IPS-NIHi11 (cell line): Measurements from ENCODE around the gene WIZ.
"Not testable (repeated sequence)": the region's sequence is repeated elsewhere in the genome, so short reads cannot be mapped to it uniquely, and the experiment has no call there.

Source experiments
- DNase-seq: peaks from one replicate; pipeline ENCODE4 v3.0.0; 2012; ENCODE audit warnings: mixed read lengths, low spot score

The WIZ gene, protein sequence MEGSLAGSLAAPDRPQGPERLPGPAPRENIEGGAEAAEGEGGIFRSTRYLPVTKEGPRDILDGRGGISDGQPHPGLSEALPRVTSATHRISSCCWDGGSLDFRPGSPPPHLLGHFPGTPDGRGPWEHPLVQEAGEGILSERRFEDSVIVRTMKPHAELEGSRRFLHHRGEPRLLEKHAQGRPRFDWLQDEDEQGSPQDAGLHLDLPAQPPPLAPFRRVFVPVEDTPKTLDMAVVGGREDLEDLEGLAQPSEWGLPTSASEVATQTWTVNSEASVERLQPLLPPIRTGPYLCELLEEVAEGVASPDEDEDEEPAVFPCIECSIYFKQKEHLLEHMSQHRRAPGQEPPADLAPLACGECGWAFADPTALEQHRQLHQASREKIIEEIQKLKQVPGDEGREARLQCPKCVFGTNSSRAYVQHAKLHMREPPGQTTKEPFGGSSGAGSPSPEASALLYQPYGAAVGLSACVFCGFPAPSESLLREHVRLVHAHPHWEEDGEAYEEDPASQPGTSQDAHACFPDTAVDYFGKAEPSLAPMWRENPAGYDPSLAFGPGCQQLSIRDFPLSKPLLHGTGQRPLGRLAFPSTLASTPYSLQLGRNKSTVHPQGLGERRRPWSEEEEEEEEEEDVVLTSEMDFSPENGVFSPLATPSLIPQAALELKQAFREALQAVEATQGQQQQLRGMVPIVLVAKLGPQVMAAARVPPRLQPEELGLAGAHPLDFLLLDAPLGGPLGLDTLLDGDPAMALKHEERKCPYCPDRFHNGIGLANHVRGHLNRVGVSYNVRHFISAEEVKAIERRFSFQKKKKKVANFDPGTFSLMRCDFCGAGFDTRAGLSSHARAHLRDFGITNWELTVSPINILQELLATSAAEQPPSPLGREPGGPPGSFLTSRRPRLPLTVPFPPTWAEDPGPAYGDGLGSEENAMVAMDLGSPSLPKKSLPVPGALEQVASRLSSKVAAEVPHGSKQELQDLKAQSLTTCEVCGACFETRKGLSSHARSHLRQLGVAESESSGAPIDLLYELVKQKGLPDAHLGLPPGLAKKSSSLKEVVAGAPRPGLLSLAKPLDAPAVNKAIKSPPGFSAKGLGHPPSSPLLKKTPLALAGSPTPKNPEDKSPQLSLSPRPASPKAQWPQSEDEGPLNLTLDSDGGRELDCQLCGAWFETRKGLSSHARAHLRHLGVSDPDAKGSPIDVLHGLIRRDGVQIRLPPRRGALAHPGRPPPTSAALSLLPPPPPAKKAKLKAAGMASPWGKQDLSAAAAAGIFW (N-terminal part only)

GRCh38 chr19:15449620-15450527 is at the start of gene WIZ:
WIZ (minus strand) TSS chr19:15449956; CDS start chr19:15448307, 1,649 bp downstream.
- peak; percentile 92 for DNase-seq

DNA sequence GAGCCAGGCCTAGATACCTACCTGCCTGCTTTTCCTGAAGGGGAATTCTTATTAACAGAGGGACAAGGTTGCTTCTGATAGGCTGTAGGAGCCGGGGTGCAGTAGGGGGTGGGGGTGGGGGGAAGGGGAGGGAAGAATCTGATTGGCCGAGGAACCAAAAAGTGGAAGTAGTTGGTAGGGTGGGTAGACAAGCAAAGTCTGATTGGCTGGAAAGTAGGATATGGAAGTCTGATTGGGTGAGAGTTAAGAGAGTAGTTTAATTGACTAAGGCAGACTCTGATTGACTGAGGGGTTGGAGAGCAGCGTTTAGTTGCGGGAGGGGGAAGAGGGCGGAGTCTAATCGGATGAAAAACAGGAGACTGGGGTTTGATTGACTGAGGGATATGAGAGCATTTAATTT is 49.2 kb upstream of the WIZ start:
- no peak for DNase-seq

DNA sequence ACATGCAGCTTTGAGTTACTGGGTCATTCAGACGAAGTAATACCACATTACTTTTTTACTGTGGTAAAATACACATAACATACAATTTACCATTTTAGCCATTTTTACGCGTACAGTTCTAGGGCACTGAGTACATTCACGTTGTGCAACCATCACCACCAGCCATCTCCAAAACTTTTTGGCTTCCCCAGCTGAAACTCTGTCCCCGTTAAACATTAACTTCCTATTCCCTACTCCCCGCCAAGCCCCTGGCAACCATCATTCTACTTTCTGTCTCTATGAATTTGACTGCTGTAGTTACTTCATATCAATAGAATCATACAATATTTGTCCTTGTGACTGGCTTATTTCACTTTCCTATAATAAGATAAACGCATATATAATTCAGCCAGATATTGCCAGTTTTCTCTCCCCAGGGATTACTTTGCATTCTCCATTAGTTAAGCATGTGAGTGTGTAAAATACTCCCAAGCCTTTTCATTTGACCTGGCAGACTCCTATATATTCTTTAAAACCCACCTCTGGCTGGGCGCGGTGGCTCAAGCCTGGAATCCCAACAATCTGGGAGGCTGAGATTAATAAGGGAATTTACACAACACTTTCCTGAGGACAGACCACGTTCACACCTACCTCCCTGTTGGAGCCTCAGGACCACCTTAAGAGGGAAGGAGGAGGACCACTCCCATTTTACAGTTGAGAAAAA is 48.6 kb upstream of the WIZ start:
- no peak for DNase-seq

DNA sequence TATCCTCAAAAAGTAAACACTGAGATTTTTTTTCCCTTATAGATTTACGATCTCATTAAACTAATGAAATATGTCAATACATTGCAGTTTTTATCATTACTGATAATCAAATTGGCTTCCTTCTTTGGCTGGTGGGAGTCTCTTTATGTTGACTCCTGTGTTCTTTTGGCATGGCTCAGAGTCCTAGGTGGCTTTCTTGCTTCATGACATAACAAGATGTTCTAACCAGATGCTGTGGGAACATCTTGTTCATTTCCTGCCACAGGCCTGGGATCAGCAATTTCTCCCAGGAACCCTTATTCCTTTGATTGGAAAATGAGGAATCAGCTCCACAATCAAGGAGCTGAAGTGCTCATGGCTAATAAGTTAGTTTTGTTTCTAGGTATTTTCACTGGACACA is 45.4 kb upstream of the WIZ start:
- no peak for DNase-seq

GRCh38 chr19:15488489-15489226 is 38.9 kb upstream of the WIZ start:
- DNase-seq = no peak

DNA sequence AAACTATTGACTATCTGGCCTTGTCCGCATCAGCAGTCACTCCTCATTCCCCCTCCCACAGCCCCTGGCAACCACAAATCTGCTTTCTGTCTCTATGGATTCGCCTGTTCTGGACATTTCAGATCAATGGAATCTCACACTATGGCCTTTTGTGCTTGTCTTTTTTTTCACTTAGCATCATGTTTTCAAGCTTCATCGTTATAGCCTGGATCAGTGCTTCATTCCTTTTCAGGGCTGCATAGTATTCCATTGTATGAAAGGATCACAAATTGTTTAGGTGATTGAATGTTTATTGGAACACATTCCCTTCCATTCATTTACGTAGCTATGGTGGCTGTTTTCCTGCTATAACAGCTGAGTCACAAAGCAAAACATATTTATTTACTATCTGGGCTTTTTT is 37.3 kb upstream of the WIZ start:
- DNase-seq = no peak

GRCh38 chr19:15485768-15486167 is 36.0 kb upstream of the WIZ start:
- DNase-seq = not testable (repeated sequence)

DNA sequence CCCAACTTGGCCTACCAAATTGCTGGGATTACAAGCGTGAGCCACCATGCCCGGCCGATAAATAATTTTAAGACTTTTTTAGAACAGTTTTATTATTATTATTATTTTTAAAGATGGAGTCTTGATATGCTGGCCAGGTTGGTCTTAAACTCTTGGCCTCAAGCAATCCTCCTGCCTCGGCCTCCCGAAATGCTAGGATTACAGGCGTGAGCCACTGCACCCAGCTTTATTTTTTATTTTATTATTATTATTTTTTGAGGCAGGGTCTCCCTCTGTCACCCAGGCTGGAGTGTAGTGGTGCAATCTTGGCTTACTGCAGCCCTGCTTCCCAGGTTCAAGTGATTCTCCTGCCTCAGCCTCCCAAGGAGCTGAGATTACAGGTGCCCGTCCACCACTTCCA is 31.2 kb upstream of the WIZ start:
- DNase-seq = not testable (repeated sequence)

DNA sequence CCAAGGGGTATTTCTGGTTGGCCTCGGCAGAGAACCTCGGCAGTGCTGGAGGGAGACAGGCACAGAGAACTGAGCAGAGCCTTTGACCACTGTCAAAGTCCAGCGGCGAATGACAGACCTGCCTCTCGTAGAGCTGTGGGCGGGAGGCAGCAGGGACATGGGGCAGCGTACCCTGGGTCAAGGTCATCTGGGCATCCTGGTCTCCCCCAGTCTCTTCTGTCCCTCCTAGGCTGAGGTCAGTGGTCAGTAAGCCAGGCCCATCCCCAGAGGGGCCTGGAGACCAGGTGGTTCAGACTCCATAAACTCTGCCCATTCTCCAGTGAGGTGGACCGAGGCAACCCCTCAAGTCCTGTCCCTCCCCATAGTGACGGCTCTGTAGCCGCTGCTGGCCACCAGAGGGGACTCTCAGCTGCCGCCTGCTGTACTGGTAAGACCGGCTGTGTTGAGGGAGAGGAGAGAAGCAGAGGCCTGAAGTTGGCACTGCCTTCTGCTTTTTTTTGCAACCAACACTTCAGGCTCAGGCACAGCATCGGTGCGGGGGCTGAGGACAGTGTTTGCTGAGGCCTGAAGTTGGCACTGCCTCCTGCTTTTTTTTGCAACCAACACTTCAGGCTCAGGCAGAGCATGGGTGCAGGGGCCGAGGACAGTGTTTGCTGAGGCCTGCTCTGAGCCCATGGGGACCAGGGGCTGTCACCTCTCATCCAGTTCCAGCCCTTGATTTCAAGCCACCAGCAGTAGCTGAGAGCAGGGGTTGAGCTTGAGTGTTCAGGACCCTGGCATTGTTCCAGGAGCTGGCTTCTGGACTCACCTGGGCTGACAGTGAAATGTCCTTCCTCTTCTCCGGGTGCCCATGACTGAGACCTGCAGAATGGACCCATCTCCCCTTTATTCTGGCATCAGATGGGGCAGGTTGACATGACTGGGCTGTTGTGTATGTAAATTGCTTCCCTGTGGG is 29.9 kb upstream of the WIZ start, which contains the start of gene PGLYRP2:
PGLYRP2 (minus strand) TSS at position 111 of the 955 bp plus-strand sequence. CDS start 130 bp downstream, outside the sequence.
- no peak for DNase-seq

DNA sequence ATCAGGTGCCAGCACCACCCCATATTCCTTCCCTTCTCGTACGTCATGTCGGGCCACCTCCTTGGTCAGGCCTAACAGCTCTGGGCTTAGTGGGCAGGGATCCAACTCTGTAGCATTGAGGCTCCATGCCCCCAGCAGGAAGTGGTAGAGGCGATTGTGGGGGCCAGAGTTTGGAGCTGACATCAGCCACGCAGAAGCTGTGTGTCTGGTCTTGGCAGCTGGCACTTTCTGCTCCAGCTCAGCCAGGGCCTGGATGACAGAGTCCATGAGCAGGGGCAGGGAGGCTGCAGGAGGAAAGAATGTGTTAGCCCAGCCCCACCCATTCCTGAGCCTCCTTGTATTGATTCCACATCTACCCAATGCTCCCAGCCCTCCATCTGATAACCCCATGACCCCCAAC is 26.6 kb upstream of the WIZ start:
- DNase-seq = no peak

DNA sequence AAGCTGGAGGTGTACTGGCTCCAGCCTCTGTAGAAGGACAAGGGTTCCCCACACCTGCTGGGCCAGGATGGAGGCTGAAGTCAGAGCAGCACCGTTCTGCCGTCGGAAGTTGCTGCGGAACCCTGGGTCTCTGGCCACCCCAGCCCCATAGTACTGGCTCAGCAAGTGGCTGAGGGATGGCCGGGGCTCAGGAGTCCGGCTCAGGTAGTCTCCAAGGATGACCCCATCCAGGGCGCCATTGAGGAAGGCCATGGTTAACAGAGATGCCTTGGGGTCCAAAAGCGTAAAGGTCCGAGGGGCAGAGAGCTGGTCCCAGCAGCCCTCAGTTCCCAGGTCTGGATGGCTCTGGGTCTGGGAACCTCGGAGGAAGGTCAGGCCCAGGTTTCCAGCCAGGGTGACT is 25.9 kb upstream of the WIZ start:
- no peak for DNase-seq

- no peak for DNase-seq
Measured at GRCh38 chr19:15475169-15475568, 25.4 kb upstream of the WIZ start.

DNA sequence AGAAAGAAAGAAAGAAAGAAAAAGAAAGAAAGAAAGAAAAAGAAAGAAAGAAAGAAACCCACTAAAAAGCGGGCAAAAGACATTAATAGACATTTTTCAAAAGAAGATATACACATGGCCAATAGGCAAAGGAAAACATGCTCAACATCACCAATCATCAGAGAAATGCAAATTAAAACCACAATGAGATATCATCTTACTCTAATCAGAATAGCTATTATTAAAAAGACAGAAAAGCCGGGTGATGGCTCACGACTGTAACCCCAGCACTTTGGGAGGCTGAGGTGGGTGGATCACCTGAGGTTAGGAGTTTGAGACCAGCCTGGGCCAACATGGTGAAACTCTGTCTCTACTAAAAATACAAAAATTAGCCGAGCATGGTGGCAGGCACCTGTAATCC is 24.1 kb upstream of the WIZ start:
- not testable (repeated sequence) for DNase-seq

GRCh38 chr19:15471639-15472101 is 21.9 kb upstream of the WIZ start:
- DNase-seq = no peak

DNA sequence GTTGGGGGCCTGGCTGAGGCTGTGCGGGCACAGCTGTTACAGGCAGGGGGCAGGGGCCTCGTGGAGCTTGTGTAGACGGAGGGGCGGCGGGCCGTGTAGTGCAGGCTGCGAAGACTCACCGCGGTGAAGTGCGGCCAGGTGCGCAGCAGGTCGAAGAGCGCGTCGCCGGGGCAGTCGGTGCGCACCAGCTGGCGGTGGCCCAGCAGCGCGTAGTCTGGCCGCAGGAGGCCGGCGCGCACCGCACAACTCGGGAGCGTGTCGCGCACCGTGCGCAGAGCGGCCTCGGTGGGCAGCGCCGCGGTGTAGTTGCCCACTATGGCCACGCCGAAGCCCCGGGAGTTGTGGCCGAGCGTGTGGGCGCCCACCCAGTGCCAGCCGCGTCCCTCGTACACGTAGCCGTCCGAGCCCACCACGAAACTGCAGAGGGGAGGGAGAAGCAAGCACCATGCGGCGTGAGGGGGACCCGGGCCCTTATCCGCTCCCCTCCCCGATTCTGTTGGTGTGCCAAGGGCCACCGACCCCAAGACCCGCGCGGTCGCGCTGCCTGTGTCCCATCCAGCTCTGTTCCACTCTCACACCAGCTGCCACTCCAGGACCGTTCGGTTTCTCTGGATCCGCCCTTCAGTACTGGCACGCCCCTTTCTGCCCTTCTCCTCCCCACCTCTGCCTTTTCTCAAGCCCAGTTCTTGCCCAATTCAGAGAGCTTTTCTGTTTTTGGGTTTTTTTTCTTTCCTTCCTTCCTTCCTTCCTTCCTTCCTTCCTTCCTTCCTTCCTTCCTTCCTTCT is 19.9 kb upstream of the WIZ start:
- DNase-seq = peak; percentile 55

DNA sequence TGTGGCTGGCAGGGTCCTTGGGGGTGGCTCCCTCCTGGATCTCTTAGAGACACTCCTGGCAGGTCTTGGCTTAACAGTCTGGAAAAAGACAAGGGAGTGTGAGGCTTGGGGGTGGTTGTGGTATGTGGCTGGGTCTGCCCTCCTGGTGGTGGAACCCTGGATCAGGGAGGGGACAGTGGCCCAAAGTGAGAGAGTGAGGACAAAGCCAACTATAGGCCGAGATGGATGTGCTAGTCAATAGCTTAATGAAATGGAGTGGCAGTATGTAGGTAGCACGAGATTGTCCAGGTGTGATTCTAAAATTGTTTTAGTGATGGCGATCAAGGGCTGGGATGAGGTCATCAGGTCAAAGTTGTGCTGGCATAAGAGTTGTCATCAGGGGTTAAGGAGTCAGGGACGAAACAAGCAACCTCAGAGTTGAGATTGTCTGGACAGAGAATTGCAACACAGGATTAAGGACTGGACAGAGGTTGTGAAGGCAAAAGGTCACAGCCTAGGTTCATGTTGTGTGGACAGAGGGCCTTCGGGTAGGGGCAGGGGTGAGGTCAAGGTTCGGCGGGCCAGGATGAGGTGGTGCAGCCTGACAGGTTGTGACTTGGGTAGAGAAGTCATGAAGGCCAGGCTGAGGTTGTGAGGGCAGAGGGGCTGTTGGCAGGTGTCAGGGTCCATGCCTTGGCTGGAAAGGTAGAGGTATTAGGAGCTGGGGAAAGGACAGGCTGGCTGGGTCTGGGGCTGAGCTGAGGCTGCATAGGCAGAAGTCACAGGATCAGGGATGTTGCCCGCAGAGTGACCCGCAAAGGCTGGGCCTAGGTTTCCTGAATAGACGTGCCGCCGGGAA is 19.1 kb upstream of the WIZ start:
- no peak for DNase-seq
